GM23248 (cell line): ENCODE results near the gene POLR3F.

Source experiments
- EZH2 ChIP-seq: fragments of 200-600 bp; sonication (generic); IDR thresholded peaks from 2 replicates; pipeline ENCODE4 v1.6.1; 2018; ENCODE audit warnings: antibody characterized with exemption, mild to moderate bottlenecking; ENCODE audit not compliant: insufficient read depth, poor library complexity, severe bottlenecking
- EZH2phosphoT487 ChIP-seq: fragments of 200-600 bp; sonication (generic); IDR thresholded peaks from 2 replicates; pipeline ENCODE4 v1.6.1; 2018; ENCODE audit warnings: antibody characterized with exemption, moderate library complexity, mild to moderate bottlenecking, low read depth; ENCODE audit not compliant: insufficient read depth

DNA sequence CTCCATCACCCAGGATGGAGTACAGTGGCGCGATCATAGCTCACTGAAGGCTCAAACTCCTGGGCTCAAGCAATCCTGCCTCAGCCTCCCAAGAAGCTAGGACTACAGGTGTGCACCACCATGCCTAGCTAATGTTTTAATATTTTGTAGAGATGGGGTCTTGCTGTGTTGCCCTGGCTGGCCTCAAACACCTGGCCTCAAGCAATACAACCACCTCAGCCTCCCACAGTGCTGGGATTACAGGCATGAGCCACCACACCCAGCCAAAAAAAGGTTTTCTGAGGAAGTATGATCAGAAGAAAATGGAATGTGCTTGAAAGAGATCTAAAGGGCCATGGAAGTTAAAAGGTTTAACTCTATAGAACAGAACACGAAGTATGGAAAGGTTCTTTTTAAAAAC lies 21.1 kb downstream of the POLR3F start:
- no peak for TF ChIP-seq EZH2phosphoT487
- TF ChIP-seq EZH2 = no peak
